ENCODE results near the gene HBG1. TPM values are rescaled to one million over a fixed set of nuclear protein-coding genes. Genes with fewer than 3 reads are reported as not detected.
A peak's percentile ranks its signal among the peaks of the same experiment; 100 is the strongest.

HBG1 gene
- total RNA-seq, 1 experiment from 2014 or later = not detected

DNA sequence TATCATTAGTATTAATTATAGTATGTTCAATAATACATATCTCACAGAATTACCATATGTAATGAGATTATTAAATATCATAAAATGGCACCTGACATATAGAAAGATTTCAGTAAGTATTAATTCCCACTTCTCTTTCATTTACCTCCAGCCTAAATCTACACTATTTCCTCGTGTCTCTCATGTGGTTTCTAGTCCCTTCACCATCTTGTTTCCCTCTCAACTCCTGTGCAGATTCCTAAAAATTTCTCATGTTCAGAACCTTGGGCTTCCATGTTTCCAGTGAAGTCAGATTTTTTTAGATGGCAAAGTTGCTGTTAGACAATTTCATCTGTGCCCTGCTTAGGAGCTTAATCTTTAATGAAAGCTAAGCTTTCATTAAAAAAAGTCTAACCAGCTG is 34.2 kb upstream of the HBG1 start:
- no peaks in the 10 kb centered on the region for H3K27me3 ChIP-seq
- no peak overlapping the region for H3K4me3 ChIP-seq
- DNase-seq = no peak
- no peaks in the 10 kb centered on the region for H3K4me1 ChIP-seq
- no peaks in the 10 kb centered on the region for H3K9me3 ChIP-seq (replicated peaks)
- H3K27ac ChIP-seq = no peak overlapping the region
- H3K36me3 ChIP-seq = no peaks in the 10 kb centered on the region

DNA sequence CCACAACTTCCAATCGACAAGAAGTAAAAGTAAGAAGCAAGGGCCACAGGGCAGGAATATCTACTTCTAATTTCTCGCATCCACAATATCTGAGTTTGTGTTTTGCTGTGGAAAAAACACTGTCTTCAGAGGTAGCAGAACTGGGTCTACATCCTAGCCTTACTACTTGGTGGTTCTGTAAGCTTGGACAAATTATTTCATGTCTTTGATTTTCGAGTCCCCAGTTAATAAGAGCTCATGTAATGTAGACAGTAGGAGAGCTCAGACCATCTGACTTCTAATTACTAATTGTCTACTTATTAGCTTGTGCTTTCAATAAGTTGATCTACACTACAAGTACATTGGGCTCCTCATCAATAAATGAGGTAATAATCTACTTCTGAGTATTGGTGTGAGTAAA is 33.4 kb upstream of the HBG1 start:
- Histone ChIP-seq H3K9me3 (replicated peaks) (no peaks in the 10 kb centered on the region), H3K4me3 (no peak overlapping the region), H3K36me3 (no peaks in the 10 kb centered on the region), H3K27me3 (no peaks in the 10 kb centered on the region), H3K4me1 (no peaks in the 10 kb centered on the region), H3K27ac (no peak overlapping the region)
- no peak for DNase-seq

DNA sequence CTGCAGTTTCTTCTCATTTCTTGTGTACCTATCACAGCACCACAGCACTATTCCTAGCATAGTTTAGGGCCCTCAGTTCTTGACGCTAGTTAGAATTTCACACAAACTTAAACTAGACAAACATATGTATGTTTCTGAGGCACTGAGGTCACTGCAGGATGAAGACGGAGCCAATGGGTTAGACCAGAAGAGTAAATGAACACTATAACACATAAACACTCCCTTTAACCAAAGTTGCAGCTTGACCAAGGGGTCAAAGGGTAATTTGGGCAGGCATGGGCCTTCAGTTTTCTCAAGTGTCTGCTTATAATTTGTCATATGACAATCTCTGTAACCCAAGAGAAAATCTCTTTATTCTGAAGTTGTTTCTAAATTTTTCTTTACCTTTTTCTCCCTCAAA is 33.0 kb upstream of the HBG1 start:
- no peak overlapping the region for H3K27ac ChIP-seq
- no peak overlapping the region for H3K4me3 ChIP-seq
- H3K9me3 ChIP-seq (replicated peaks) = no peaks in the 10 kb centered on the region
- H3K36me3 ChIP-seq = no peaks in the 10 kb centered on the region
- H3K4me1 ChIP-seq = no peaks in the 10 kb centered on the region
- no peak for DNase-seq
- no peaks in the 10 kb centered on the region for H3K27me3 ChIP-seq

DNA sequence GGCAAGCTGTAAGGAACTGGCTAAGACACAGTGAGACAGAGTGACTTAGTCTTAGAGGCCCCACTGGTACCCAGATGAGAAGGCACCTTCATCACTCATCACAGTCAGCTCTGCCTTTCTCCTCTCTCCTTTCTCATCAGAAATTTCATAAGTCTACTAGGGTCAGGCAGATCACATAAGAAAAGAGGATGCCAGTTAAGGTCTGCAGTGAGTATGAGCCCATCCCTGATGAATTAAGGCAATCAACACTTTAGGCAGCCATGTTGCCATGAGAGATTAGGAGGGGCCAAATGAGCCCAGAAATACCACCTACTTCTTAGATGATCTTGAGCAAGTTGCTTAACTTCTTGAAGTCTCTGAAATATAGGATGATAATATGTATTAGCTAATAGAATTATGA is 31.9 kb upstream of the HBG1 start:
- no peak for DNase-seq
- Histone ChIP-seq H3K9me3 (replicated peaks) (no peaks in the 10 kb centered on the region), H3K4me1 (no peaks in the 10 kb centered on the region), H3K4me3 (no peak overlapping the region), H3K36me3 (no peaks in the 10 kb centered on the region), H3K27me3 (no peaks in the 10 kb centered on the region), H3K27ac (no peak overlapping the region)

DNA sequence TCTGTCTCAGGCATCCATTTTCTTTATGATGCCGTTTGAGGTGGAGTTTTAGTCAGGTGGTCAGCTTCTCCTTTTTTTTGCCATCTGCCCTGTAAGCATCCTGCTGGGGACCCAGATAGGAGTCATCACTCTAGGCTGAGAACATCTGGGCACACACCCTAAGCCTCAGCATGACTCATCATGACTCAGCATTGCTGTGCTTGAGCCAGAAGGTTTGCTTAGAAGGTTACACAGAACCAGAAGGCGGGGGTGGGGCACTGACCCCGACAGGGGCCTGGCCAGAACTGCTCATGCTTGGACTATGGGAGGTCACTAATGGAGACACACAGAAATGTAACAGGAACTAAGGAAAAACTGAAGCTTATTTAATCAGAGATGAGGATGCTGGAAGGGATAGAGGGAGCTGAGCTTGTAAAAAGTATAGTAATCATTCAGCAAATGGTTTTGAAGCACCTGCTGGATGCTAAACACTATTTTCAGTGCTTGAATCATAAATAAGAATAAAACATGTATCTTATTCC is 31.0 kb upstream of the HBG1 start:
- H3K4me3 ChIP-seq = no peak overlapping the region
- H3K27me3 ChIP-seq = no peaks in the 10 kb centered on the region
- no peaks in the 10 kb centered on the region for H3K9me3 ChIP-seq (replicated peaks)
- no peaks in the 10 kb centered on the region for H3K4me1 ChIP-seq
- H3K27ac ChIP-seq = no peak overlapping the region
- peak; percentile 56 for DNase-seq
- H3K36me3 ChIP-seq = no peaks in the 10 kb centered on the region

DNA sequence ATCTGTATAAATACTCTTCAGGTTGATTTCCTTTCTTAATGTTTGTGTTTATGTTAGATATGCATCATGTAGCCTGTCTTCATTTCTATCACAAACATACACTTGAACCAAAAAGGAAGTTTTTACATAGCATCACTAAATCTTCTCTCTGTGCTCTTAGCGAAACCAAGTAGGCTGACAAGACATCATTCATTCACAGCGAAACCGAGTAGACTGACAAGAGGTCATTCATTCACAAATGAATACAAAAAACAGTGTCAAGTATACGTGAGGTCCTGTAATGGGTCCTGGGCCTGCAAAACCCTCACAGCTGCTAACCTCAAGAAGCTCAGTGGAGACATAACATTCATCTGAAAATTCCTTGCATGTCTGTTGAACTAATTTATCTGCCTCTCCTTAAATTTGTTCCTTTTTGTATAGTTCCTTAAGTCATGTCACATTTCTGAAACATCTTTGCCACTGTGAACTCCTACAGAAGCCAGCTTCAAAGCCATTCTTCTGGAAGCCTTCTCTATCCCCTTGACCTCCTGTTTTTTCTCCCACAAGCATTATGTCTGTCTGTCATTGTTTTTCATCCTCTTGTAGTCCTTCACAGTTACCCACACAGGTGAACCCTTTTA is 29.9 kb upstream of the HBG1 start:
- no peaks in the 10 kb centered on the region for H3K27me3 ChIP-seq
- no peak overlapping the region for H3K27ac ChIP-seq
- H3K9me3 ChIP-seq (replicated peaks) = no peaks in the 10 kb centered on the region
- no peak for DNase-seq
- no peak overlapping the region for H3K4me3 ChIP-seq
- H3K36me3 ChIP-seq = no peaks in the 10 kb centered on the region
- H3K4me1 ChIP-seq = no peaks in the 10 kb centered on the region

DNA sequence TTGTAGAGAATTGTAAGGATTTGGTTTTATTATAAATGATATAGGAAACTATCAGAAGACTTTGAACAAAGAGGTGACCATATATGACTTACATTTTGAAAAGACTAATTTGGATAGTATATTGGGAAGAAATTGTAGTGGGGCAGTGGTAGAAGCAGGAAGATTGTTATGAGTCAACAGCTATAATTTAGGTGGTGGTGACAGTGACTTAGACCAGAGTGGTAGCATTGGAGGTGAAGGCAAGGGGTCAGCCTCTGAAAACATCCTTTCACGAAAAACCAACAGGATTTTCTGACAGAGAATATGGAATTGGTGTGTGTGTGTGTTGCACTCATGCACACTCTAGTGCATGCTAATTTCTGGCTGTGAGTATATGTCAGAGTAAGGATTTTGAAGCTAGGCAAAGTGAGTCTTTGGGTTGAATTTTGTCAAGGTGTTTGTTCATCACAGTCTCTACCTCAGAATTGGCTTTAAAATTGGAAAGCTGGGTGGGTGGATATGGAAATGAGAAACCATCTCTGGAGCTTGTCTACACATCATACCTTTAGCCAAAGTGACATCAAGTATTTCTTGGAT is 28.2 kb upstream of the HBG1 start:
- no peaks in the 10 kb centered on the region for H3K36me3 ChIP-seq
- H3K27ac ChIP-seq = no peak overlapping the region
- no peaks in the 10 kb centered on the region for H3K27me3 ChIP-seq
- no peak overlapping the region for H3K4me3 ChIP-seq
- no peaks in the 10 kb centered on the region for H3K4me1 ChIP-seq
- H3K9me3 ChIP-seq (replicated peaks) = no peaks in the 10 kb centered on the region
- DNase-seq = no peak

DNA sequence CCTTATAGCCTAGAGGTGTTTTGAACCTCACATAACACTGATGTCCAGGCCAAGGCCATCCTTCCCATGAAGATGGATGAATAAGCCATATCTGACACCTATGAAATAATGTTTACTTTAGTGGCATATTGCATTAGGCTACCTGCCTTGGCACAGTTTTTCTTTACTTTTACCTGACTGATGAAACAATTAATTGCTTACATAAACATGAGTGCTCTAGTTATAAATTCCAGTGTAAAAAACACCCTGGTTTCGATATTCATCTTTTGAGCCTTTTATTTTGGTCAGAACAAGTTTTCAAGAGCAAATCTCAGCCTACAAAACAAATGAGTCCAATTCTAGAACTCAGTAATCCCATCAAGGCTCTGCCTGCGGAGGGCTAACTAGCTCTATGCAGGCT is 27.0 kb upstream of the HBG1 start:
- Histone ChIP-seq H3K27ac (no peak overlapping the region), H3K27me3 (no peaks in the 10 kb centered on the region), H3K36me3 (no peaks in the 10 kb centered on the region), H3K9me3 (replicated peaks) (no peaks in the 10 kb centered on the region), H3K4me1 (no peaks in the 10 kb centered on the region), H3K4me3 (no peak overlapping the region)
- no peak for DNase-seq

DNA sequence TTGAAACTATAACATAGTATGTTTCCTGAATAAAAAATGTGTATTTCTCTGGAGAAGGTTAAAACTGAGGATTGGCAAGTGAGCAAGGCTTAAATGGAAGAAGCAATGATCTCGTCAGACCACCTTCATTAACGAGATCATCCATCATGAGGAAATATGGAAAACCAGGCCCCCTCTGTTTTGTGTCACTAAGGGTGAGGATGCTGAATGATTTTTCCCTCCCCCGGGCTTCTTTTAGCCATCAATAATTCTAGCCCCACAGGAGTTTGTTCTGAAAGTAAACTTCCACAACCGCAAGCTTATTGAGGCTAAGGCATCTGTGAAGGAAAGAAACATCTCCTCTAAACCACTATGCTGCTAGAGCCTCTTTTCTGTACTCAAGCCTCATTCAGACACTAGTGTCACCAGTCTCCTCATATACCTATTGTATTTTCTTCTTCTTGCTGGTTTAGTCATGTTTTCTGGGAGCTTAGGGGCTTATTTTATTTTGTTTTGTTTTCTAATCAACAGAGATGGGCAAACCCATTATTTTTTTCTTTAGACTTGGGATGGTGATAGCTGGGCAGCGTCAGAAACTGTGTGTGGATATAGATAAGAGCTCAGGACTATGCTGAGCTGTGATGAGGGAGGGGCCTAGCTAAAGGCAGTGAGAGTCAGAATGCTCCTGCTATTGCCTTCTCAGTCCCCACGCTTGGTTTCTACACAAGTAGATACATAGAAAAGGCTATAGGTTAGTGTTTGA is 25.9 kb upstream of the HBG1 start:
- no peak overlapping the region for H3K27ac ChIP-seq
- no peaks in the 10 kb centered on the region for H3K9me3 ChIP-seq (replicated peaks)
- H3K4me3 ChIP-seq = no peak overlapping the region
- no peaks in the 10 kb centered on the region for H3K36me3 ChIP-seq
- H3K4me1 ChIP-seq = no peaks in the 10 kb centered on the region
- no peak for DNase-seq
- no peaks in the 10 kb centered on the region for H3K27me3 ChIP-seq

DNA sequence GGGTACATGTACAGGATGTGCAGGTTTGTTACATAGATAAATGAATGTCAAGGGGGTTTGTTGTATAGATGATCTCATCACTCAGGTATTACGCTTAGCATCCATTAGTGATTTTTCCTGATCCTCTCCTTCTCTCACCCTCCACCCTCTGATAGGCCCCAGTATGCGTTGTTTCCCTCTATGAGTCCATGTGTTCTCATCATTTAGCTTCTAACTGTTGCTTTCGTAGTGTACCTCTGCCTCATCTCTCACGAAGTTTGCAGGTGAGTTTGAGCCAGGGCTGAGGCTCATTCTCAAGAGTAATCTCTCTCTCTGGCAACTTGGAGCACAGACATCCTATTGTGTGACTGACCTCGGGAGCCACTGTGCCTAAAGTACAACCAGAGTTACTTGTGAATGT is 24.7 kb upstream of the HBG1 start:
- DNase-seq = no peak
- Histone ChIP-seq H3K36me3 (no peaks in the 10 kb centered on the region), H3K4me3 (no peak overlapping the region), H3K9me3 (replicated peaks) (no peaks in the 10 kb centered on the region), H3K4me1 (no peaks in the 10 kb centered on the region), H3K27me3 (no peaks in the 10 kb centered on the region), H3K27ac (no peak overlapping the region)

DNA sequence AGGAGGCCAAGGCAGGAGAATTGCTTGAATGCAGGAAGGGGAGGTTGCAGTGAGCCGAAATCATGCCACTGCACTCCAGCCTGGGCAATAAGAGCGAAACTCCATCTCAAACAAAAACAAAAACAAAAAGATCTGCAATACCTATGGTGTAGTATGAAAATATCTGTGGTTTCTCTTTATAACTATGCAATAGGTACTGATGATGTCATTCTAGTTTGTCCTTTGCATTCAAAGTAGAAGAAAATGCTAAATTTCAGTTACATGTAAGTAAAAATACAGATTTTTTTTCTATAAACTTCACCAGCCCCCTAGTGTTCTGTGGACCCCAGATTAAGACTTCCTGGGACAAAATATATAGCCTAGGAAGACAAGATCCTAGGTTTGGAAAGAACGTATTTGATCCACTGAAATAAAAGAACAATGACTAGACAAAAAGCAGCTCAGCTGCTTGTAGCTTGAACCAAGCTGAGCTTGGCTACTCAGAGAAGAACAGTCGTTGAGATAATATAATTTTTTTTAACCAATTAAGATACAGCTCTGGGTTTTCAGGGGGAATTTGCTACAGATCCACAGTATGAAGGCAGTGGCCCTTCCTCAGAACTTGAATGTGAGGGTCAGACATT is 22.8 kb upstream of the HBG1 start:
- Histone ChIP-seq H3K27ac (no peak overlapping the region), H3K36me3 (no peaks in the 10 kb centered on the region), H3K4me3 (no peak overlapping the region), H3K27me3 (no peaks in the 10 kb centered on the region), H3K4me1 (no peaks in the 10 kb centered on the region), H3K9me3 (replicated peaks) (no peaks in the 10 kb centered on the region)
- no peak for DNase-seq

DNA sequence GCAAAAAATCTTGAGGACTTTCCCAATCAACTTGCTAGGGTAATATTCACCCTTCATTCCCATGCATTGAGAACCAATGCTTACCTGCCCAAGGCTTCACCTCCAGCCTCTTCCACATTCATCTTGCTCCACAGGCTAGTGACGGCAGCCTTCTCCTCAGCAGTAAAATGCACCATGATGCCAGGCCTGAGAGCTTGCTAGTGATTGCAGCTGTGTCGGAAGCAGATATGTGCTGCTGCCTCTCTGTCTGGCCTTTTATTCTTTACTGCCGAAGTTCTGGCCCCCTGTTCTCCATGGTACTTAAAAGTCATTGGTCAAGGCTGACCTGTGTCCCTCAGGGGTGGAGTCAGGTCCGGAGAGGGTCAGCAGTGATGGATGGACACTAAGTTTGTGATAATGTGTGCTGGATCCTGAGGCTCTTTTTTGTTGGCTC is 20.1 kb upstream of the HBG1 start, which contains the start of gene HBE1:
Gene HBE1 (minus strand): TSS at position 231 of the 433 bp plus-strand sequence. CDS start 55 bp downstream, at position 176.
- no peak for DNase-seq
- Histone ChIP-seq H3K36me3 (no peaks in the 10 kb centered on the region), H3K4me3 (no peak within 1 kb of the TSS), H3K9me3 (replicated peaks) (no peaks in the 10 kb centered on the region), H3K4me1 (no peaks in the 10 kb centered on the region), H3K27ac (no peak within 1 kb of the TSS), H3K27me3 (no peaks in the 10 kb centered on the region)

DNA sequence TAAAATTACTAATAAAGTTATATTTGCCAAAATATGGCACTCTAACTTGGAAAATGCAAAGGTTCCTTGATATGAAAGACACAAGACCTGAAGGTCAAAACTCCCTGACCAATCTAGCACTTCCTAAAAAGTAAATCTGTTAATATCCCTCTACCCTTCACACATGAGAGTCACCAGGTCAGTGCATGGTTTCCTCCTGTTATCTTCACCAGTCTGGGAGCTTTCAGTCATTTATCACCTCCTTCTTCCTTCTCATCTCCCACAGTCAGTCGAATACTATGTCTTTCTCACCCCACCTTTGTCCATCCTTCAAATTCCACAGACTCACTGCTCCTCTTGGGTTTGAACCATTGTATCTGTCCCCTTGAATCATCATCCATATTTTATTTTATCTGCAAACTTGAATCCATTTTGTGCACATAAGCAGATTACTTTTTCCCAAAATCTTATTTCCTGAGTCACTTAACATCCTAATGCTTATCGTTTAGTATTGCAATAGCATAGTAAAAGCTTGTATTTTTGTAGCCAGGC is 17.4 kb upstream of the HBG1 start:
- Histone ChIP-seq H3K4me1 (no peaks in the 10 kb centered on the region), H3K36me3 (no peaks in the 10 kb centered on the region), H3K4me3 (no peak overlapping the region), H3K27me3 (no peaks in the 10 kb centered on the region), H3K27ac (no peak overlapping the region), H3K9me3 (replicated peaks) (no peaks in the 10 kb centered on the region)
- DNase-seq = no peak

DNA sequence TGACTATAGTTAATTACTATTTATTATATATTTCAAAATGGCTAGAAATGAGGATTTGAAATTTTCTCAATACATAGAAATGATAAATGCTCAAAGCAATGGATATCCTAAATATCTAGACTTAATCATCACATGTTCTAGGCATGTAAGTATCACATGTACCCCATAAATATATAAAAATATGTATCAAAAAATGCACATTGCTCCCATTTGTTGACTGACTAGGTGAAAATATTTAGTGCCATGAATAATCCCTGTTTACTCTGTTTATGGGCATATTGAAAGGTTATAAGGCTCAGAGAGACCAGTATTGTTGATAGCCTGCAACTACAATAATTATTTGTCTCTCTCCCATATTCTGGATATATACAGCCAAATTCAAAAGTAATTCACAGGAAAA is 17.0 kb upstream of the HBG1 start:
- DNase-seq = no peak
- no peak overlapping the region for H3K27ac ChIP-seq
- H3K4me3 ChIP-seq = no peak overlapping the region
- no peaks in the 10 kb centered on the region for H3K27me3 ChIP-seq
- H3K36me3 ChIP-seq = no peaks in the 10 kb centered on the region
- H3K4me1 ChIP-seq = no peaks in the 10 kb centered on the region
- no peaks in the 10 kb centered on the region for H3K9me3 ChIP-seq (replicated peaks)

DNA sequence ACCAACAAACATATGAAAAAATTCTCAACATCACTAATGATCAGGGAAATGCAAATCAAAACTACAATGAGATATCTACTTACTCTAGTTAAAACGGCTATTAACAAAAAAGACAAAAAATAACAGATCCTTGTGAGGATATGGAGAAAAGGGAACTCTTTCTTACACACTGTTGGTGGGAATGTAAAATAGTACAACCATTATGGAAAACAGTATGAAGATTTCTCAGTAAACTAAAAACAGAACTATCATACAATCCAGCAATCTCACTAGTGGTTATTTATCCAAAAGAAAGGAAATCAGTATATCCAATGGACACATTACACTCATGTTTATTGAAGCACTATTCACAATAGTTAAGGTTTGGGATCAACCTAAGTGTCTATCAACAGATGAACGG is 16.2 kb upstream of the HBG1 start:
- Histone ChIP-seq H3K27ac (no peak overlapping the region), H3K36me3 (no peaks in the 10 kb centered on the region), H3K27me3 (no peaks in the 10 kb centered on the region), H3K4me3 (no peak overlapping the region), H3K9me3 (replicated peaks) (no peaks in the 10 kb centered on the region), H3K4me1 (no peaks in the 10 kb centered on the region)
- DNase-seq = no peak
